AG09309 (cell line): ENCODE data around the gene LARGE1.
"Not testable (repeated sequence)": the region's sequence is repeated elsewhere in the genome, so short reads cannot be mapped to it uniquely, and the experiment has no call there.

Experiments used
- DNase-seq: peaks from one replicate; pipeline ENCODE4 v3.0.0-alpha.2; 2010; ENCODE audit warnings: low read depth
- H3K4me3 ChIP-seq: 2 replicates; pipeline ENCODE4 v1.5.1; 2011; ENCODE audit warnings: mild to moderate bottlenecking, low read depth, low read length, moderate library complexity; ENCODE audit not compliant: control insufficient read depth
- TF ChIP-seq, protein P1 (sequence below): IDR thresholded peaks from 2 replicates; pipeline ENCODE4 v1.5.1; 2011; ENCODE audit warnings: mild to moderate bottlenecking, low read depth, low read length, inconsistent platforms; ENCODE audit not compliant: insufficient read depth, control insufficient read depth; ENCODE audit errors: missing control alignments

LARGE1 gene

DNA sequence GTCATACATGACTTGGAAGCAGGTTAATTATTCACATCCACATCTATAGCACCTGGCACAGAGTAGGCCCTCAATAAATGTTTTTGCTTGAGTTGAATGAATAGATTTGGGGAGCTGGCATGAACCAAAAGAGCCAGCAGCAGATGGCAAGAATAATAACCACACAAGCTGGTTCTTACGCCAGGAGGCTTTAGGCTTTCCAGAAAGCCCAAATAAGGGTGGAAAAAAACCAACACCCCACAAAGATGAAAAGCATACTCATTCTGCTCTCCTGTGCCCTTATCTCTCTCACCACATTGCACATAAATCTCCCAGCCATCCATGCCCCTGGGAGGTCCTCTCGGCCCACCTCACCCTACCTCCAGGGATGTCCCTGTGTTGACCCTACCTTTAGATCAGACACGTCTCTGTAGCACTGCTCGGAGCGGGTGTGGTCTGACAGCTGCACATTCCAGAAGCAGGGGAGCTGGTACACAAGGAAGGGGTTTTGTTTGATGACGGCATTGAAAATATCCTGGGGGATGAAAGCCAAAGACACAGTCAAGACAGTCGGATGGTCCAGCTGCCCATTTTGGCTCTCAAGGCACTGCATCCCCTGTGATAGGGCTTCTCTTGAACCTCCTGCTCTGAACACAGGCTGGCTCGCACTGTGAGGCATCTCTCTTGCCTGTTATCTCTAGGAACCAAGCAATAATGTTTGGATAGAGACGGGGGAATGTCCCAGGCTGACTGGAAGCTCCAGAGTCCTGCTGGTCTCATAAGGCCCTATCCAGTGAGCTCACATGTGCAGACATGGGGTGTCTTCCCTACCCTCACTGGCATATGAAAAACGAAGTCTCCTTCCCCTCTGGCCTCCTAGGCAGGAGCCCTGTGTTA lies 538.5 kb downstream of the LARGE1 start:
- no peak overlapping the region for H3K4me3 ChIP-seq
- no peak for DNase-seq
- TF ChIP-seq, protein P1, sequence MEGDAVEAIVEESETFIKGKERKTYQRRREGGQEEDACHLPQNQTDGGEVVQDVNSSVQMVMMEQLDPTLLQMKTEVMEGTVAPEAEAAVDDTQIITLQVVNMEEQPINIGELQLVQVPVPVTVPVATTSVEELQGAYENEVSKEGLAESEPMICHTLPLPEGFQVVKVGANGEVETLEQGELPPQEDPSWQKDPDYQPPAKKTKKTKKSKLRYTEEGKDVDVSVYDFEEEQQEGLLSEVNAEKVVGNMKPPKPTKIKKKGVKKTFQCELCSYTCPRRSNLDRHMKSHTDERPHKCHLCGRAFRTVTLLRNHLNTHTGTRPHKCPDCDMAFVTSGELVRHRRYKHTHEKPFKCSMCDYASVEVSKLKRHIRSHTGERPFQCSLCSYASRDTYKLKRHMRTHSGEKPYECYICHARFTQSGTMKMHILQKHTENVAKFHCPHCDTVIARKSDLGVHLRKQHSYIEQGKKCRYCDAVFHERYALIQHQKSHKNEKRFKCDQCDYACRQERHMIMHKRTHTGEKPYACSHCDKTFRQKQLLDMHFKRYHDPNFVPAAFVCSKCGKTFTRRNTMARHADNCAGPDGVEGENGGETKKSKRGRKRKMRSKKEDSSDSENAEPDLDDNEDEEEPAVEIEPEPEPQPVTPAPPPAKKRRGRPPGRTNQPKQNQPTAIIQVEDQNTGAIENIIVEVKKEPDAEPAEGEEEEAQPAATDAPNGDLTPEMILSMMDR = no peak

DNA sequence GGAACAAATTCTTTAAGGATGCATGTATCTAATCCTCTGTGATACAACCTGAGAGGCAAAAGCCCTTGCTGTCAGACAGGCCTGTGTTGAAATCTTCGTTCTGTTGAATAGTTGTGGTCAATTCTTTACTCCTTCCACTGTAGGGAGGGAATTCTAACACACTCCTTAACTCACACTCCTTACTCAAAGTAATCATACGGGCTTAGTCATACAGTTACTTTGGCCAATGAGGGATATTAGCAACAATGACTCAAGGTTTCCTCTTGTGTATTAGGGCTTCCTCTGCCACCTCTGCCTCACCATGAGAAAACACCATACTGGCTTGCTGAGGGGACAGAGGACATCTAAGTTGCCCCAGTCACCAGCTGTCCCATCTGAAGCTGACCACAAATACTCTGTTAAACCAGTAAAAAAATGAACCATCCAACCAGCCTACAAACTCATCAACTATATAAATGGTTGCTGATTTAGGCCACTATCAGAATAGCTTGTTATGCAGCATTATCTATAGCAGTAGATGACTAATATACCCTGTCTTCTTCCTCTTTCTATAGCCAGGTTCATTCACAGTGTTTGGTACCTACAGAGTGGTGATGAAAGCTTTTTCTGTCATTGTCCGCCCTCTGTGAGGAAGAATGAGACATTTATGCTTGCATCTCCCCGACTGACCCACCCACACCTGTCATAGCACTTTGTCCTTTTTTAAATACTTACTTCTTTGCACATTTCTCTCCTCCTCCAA lies 539.3 kb downstream of the LARGE1 start:
- no peak overlapping the region for H3K4me3 ChIP-seq
- peak; percentile 78 for DNase-seq
- TF ChIP-seq, protein P1 = no peak

DNA sequence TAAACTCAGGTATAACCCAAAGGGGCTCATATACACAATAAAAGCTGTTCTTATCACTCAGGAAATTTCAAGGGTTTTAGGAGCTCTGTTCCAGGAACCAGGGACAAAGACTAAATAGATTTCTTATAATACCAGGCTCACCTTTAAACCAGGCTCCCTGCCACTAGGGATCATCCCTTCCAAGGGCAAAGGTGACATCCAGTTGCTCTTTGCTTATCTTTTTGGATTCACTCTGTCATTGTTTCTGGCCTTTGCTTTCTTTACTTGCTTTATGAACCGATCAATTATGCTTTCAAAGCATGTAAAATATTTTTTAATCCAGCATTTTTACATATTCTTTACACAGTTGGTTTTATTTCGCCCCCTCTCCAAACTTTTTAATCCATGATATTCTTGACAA lies 540.4 kb downstream of the LARGE1 start:
- DNase-seq = no peak
- TF ChIP-seq, protein P1 = no peak
- no peak overlapping the region for H3K4me3 ChIP-seq

DNA sequence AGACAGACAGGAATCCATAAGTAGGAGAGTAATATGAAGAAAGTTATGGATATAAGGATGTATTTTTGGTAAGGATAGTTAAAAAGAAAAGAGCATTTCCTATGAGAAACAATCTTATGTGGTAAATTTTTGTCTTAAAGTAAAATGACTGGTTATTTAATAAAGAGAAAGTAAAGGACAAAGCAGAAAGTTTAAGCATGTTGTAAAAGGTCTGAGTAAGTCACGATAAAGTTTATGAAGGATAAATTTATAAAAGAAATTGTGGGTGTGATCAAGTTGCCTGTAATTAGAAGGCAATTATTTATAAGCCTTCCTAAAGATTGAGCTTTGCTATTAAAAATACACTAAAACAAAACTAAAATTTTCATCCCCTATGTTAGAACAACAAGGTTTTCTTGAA lies 547.4 kb downstream of the LARGE1 start:
- DNase-seq = no peak
- TF ChIP-seq, protein P1 = no peak

DNA sequence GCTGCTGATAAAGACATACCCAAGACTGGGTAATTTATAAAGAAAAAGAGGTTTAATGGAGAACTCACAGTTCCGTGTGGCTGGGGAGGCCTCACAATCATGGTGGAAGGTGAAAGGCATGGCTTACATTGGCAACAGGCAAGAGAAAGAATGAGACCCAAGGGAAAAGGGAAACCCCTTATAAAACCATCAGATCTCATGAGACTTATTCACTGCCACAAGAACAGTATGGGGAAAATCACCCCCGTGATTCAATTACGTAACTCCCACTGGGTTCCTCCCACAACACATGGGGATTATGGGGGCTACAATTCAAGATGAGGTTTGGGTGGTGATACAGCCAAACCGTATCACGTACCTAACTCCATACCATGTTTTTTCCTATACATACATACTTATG lies 557.0 kb downstream of the LARGE1 start:
- DNase-seq = not testable (repeated sequence)

More for the DNA sequence above, 547.4 kb downstream of the LARGE1 start:
- H3K4me3 ChIP-seq = no peak overlapping the region

DNA sequence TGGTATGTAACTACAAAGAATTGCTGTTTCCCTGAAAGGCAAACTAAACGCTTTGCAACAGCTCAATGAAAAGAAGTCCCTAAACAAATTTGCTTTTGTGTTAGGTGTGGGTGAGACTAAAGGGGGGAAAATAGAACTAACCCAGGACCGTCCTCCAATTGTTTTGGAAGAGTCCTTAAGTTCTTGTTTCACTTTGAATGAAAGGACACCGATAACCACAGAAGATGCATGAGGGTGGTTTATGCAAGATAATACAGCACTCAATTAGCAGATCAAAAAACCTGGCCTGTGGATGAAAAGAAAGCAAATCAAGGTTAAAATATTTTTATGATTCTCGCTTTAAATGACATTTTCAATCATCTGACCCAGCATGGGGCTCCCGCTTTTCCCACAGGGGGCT lies 557.6 kb downstream of the LARGE1 start:
- H3K4me3 ChIP-seq = no peak overlapping the region
- TF ChIP-seq, protein P1 = no peak
- no peak for DNase-seq

More for the DNA sequence above, 557.0 kb downstream of the LARGE1 start:
- H3K4me3 ChIP-seq = not testable (repeated sequence)

DNA sequence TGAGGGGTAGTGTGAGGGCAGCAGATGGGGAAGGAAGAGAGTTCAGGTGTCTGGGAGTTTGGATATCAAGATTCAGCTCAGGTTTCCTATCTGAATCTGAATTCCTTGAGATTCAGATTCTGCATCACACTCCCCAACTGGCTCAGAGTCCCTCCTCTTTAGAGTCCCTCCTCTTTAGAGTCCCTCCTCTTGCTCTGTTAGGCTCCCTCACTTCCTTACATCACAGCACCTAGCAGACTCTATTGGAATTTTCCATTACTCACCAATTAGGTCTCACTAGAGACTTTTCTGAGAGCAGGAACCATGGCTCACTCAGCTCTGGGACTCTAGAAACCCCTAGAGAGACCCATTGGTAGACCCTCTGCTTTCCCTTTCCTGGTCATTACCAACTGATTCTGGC lies 558.7 kb downstream of the LARGE1 start:
- no peak overlapping the region for H3K4me3 ChIP-seq
- TF ChIP-seq, protein P1 = no peak
- no peak for DNase-seq
